IPS-18c (cell line): ENCODE measurements around the gene MCAM.

ENCODE experiments used
- H3K4me3 ChIP-seq: 2 replicates; pipeline ENCODE4 v1.7.0; 2013; ENCODE audit warnings: low read depth, mild to moderate bottlenecking, low read length, moderate library complexity; ENCODE audit not compliant: insufficient read depth
- H3K9me3 ChIP-seq: one replicate; pipeline ENCODE4 v1.6.1; 2013; ENCODE audit warnings: mild to moderate bottlenecking, low read length, moderate library complexity; ENCODE audit not compliant: control insufficient read depth, insufficient read depth

Gene MCAM, protein sequence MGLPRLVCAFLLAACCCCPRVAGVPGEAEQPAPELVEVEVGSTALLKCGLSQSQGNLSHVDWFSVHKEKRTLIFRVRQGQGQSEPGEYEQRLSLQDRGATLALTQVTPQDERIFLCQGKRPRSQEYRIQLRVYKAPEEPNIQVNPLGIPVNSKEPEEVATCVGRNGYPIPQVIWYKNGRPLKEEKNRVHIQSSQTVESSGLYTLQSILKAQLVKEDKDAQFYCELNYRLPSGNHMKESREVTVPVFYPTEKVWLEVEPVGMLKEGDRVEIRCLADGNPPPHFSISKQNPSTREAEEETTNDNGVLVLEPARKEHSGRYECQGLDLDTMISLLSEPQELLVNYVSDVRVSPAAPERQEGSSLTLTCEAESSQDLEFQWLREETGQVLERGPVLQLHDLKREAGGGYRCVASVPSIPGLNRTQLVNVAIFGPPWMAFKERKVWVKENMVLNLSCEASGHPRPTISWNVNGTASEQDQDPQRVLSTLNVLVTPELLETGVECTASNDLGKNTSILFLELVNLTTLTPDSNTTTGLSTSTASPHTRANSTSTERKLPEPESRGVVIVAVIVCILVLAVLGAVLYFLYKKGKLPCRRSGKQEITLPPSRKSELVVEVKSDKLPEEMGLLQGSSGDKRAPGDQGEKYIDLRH

DNA sequence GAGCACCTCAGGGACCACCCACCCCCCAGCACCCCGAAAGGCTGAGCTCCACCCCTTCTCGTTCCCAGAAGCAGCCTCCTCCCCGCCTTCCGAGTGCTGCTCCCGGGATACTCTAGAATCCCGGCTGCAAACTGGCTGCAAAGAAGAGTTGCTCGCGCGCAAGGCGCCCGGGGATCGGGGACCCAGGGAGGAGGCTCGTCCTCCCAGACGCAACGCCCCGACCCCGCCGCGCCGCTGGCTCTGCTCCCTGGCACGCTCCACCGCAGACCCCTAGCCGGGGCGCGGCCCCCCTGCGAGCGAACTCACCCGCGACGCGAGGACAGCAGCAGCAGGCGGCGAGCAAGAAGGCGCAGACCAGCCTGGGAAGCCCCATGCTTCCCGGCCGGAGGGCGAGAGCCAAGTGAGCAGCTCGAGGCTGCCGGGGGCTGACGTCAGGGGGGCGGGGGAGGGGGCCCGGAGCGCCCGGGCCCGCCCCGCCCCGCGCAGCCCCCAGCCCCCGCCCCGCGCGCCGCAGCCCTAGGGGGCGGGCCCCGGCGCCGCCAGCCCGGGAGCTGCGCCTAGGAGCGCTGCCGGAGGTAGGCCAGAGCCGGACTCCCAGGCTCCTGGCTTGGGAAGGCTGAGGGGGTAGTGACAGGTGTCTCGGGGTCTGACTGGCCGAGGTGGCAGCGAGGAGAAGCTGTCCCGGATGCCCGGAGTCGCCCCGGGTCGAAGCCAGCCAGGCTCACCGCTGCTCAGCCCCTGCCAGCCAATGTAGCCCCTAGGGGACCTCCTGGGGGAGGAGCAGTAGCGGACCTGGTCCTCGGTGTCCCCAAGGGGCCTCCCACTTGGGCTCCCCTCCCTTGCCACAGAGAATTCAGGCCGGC lies at the start of gene MCAM:
TSS of gene MCAM (minus strand) at position 402 of the 863 bp plus-strand sequence. CDS start at position 373, 29 bp downstream.
- H3K9me3 ChIP-seq: peaks cover 4% of the 10 kb centered on the region
- H3K4me3 ChIP-seq: peak within 1 kb of the TSS; percentile 77

DNA sequence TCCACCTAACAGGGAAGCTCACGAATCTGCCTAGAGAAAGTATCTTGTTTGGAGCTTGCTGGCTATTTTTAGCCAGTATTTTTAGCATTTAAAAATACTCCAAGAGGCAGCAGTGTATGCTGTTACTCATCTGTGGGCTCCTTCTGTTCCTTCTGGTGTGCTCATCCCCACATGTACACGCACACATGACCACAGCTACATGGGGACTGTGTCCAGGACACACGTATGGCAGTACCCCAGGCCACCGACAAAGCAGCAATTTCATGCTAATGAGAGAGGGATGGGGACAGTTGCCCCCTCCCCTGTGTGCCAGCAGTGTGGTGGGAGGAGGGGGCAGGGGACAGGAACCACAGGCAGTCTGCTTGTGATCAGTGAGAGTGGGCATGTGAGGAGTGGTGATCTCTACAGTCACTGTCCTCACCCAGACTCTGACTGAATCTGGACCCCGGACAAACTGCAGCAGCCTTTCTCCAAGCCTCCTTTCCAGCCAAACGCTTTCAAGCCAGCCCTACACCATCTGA lies 48.2 kb upstream of the MCAM start:
- Histone ChIP-seq H3K9me3 (peaks cover 3% of the 10 kb centered on the region), H3K4me3 (no peak overlapping the region)

DNA sequence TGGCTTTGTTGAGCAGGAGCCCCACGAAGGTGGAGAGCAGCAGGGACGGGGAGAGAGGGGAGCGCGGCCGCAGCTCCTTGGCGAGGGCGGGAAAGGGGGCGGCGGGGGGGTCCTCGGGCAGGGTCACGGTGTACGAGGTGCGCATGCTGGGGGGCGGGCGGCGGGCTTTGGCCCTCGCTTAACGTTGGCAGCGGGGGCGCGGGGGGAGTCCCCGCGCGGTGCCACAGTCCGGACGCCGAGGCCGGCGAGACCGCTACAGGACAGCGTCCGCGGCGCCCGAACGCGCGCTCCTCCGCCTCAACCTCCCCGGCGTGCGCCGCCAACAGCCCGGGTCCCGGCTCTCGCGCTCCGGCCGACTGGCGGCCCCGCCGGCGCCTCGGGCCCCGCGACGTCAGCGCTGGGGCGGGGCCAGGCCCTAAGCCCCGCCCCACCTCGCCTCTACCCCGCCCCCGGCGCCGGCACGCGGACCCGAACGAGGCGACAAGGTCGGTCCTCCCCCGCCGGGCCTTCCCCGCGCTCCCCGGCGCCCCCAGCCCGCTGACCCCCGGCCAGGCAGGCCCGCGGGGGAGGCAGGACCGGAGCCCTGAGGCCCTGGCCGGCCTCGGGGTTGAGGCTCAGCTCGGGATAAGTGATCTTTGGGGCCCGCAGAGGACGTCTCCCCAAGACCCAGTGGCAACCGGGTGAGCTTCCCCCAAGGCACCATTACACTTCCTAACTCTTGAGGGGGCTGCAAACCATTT lies 47.1 kb upstream of the MCAM start:
- Histone ChIP-seq H3K9me3 (peaks cover 3% of the 10 kb centered on the region), H3K4me3 (peak overlapping the region; percentile 38)

DNA sequence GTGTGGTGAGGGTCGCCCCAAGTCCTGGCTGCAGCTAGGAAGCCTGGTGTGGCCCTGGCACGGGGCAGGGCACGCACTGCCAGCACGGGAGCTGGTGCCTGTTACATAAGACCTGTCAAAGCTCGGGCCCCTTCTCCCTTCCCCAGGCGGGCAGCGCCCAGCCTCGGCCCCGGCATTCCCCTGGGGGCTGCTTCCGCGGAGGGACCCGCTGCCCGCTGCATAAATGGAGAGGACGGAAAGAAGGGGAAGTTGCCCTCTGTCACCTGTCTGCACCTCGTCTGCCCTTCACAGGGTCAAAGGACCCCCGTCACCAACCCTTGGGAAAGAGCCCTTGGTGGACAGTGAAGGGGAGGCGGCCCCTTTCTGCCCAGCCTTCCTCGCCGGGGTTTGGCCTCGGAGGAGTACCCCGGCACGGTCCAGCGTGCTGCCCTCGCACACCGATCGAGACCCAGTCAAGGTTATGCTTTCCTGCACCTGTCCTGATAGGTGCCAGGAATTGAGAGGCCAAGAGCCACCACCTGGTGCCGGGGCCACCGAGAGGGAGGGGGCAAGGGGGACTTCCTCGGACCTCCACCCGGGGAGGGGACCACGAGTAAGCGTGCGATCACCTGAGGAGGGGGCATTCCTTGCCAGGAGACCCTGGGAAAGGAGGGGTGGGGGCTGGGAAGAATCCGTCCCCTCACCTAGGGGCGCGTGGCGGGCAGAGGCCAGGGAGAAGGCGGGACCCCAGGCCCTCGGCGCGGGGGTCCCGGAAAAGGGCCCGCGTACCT lies 46.3 kb upstream of the MCAM start:
- peak overlapping the region; percentile 38 for H3K4me3 ChIP-seq

DNA sequence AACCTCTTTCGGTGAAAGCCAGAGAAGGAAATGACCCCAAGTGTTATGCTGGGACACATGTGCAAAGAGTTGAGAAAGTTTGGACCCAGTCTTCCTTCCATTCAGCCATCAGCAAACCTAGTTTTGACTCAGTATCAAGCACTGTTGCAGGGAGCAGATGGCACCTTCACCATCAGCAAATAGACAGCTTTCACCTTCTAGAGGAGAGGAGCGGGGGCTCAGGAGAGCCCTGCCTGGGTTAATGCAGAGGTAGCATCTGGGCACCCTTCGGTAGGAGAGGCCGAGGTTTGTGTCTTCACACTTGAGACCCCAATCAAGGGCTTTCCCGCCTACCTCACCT lies 45.8 kb upstream of the MCAM start:
- Histone ChIP-seq H3K4me3 (no peak overlapping the region), H3K9me3 (peaks cover 3% of the 10 kb centered on the region)

More for the DNA sequence above, 46.3 kb upstream of the MCAM start:
- peaks cover 3% of the 10 kb centered on the region for H3K9me3 ChIP-seq

DNA sequence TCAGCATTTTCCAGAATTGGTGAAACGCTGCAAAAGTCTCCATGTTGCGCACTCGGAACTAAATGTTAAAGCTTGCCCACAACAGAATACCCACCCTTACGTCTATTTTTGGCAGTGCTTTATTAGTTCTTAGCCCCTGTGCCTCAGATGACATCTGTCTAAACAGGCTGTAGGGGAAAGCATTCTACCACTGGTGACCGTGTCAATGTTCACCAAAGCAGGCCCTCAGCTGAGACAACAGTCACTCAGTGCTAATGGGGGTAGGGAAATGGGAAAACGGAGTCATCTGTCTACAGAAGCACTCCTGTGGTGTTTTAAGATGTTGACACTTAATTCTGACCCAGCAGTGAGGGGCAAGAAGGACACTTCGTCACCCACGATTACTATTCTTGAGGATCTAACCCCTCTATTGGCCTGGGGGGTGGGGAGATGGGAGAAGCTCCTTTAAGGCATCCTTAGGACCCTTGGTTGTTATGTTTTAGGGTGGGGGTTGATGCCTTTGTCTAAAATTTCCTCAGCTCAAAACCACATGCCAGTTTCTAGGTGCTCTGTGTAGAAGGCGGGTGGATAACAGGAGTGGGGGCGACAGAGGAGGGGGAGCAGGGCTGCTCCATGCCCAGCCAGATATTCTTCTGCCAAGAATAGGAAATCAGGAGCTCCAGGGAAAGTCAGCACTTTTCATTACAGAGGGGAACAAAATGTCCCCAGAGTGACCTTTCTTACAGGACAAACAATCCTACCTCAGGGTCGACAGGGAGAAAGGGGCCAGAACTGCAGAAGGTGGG lies 45.2 kb upstream of the MCAM start:
- Histone ChIP-seq H3K4me3 (no peak overlapping the region; the same call in 1 of the 2 replicates), H3K9me3 (peaks cover 3% of the 10 kb centered on the region)

DNA sequence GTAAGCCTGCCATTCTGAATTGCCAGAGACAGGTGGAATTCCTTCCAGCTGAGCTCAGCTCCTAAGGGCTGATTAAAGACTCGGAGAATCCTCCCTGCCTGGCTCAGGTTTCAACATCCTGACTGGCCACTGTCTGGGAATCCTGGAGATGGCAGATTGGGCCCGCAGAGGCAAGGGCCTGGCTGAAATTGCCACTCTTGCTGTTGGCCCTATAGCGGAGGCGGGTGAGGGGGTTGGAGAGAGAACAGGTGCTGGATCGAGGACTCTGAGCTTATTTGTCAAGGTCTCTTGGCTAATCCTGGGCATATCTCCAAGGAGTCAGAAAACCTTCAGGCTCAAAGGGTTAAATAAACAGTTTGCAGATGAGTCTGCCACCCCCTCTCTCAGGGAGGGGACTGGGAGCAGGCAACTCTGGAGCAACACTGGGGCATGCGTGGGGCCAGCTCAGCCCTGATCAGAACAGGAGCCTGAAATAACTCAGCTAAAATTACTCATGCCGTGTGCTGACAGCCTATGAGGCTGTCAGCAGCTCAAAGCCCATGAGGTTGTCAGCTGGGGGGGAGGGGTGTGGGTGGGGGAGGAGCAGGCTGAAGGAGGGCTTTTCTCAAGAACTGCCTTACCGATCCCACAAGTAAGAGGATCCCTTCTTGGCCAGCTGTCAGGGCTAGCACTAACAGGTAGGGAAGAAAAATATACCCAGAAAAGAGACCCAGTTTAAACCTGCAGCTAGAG lies 44.3 kb upstream of the MCAM start:
- H3K9me3 ChIP-seq: peaks cover 3% of the 10 kb centered on the region
- peak overlapping the region; percentile 24; the same call in 1 of the 2 replicates for H3K4me3 ChIP-seq

DNA sequence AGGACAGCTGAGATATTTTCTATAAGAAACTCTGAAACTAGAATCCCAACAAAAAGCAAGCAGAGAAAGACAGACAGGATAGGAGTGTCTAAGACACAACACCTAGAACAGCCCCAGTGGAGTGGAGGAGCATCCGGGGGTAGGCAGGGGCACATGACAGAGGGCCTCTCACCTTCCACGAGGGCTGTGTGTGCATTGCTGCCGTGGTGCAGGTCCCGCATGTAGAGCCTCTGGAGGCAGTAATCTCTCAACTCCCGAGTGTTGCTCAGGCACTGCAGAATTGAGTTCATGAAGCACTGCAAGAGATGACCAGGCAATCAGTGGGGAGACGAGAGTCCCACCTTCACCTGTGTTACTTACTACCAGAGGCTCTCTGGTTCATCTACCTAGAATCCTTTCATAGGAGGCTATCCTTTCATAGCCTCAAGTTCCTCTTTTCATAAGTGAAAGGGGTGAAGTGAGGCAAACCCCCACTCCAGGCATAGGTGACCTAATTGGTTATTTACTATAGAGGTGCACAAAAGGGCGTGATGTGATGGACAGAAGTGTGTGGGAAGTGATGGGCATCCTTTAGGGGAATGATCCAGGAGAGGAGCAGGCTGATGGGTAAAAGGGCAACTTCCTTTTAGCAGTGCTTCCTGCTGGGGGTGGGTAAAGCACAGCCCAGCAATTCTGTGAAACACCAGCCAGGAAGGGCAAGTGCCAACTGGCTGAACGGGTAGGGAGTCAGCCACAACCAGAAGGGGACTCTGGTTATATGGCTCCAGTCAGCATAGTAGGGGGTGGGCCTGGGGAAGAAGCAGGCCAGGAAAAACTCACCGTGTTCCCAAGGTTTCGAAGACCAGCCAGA lies 42.7 kb upstream of the MCAM start:
- H3K9me3 ChIP-seq: peaks cover 3% of the 10 kb centered on the region

DNA sequence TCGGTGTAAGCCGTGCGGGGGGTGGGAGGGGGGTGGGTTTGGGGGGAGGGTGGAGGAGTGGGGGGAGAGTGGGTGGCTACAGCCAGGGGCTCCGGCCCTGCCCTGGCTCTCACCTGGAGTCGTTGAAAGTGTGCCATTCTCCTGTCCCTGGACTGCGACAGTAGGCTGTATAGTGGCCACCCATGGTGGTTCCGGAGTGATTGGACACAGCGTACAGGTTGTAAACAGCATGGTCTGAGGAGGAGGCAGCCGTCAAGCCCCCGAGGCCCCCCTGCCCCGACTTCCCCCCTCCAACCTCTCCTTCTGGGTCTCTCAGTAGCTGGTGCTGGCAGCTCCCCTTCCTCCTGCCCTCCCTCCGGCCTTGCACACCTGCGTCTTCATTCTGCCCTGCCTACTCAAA lies 40.1 kb upstream of the MCAM start:
- Histone ChIP-seq H3K9me3 (peaks cover 3% of the 10 kb centered on the region), H3K4me3 (no peak overlapping the region; the same call in 1 of the 2 replicates)

More for the DNA sequence above, 42.7 kb upstream of the MCAM start:
- no peak overlapping the region for H3K4me3 ChIP-seq

DNA sequence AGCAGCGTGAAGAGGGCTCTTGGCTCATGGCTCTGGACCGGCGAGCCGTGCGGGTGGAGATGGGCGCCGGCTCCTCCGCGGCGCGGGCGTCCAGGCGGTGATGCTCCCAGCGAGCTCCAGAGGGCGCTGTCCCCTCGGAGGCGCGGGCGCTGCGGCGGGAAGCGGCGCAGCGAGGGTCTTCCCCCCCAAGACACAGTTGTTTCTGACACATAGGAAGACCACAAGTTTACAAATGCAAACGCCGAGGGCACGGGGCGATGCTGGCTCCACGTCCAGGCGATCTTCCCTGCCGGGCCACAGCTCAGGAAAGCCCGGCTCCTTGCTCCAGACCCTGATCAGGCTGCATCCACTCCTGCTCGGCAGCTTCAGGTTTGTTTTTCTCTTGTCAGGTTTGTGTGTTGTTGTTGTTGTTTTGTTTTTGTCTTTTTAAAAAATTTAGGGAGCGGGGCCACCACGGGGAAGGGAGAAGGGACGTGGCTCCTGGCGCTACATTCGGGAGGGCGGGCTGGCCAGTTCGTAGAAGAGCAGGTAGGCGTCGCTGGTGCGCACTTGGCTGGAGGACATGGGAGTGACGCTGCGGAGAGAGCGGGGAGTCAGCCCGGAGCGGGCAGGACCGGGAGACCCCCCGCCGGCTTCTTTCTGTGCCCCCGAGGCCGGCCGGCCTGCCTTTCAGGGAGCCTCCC lies 39.6 kb upstream of the MCAM start:
- Histone ChIP-seq H3K4me3 (peak overlapping the region; percentile 57), H3K9me3 (no peaks in the 10 kb centered on the region)

DNA sequence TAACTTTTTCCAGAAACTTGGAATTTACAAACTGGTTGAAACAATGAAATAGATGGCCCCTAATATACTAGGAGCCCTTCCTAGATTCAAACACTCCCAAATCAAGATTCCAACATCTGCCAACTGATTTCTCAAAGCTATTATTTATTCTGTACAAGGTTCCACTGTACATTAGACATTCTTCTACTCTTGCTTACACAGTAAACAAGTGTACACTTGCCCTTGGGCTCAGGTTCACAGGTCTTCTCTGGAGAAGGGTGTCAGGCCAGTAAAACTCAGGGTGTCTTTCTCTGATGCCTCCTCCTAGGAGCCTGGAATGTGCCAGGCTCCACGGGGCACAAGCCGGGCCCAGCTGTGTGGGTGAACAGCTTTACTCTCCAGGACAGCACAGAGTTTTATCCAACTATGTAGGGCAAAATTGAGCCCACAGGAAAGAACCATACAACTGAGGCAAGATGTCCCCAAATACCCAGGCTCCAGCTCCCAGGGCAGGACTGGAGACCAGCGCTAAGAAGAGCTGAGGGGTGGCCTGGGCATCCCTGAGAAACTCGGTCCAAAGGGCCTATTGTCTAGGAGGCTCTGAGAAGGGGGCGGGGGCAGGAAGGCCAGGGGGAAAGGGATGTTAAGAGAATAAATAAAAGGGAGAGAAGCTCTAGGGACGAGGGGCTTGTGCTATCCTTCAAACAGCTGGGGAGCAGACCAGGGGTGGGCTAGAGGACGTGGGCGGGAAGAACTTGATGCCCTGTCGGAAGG lies 38.3 kb upstream of the MCAM start:
- Histone ChIP-seq H3K9me3 (no peaks in the 10 kb centered on the region), H3K4me3 (no peak overlapping the region)

DNA sequence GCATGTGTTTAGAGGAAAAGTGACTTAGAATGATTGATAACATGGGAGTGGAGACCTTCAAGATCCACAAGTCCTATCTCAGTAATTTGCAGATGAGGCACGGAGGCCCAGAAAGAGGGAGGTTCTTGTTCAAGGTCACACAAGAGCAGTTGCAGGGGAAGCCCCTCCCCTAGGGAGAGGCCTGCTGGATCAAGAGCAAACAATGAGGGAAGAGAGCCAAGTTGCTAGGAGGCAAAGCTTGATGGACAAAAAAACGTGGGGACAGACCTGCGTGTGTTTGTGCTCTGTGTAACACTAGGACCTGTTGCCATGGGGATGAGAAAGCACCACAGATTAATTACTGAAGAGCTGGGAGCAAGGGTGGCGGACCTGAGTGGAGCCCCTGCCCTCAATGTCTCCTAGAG lies 35.9 kb upstream of the MCAM start:
- no peaks in the 10 kb centered on the region for H3K9me3 ChIP-seq

DNA sequence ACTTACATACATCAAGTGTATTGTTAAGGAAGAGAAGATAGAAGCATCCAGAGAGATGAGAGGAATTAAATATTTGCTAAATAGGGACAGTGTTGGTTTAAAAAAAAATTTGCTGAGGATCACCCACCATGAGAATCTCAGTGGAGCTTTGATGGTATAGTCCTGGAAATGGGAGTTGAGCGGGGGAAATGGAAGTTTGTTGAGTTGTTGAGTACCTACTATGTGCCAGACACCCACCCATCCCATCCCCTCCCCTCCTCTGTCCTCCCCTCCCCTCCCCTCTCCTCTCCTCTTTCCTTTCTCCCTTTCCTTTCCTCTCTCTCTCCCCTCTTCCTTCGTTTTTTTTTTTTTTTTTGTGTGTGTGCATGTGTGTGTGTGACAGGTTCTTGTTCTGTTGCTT lies 34.3 kb upstream of the MCAM start:
- H3K9me3 ChIP-seq: no peaks in the 10 kb centered on the region
- no peak overlapping the region for H3K4me3 ChIP-seq

More for the DNA sequence above, 35.9 kb upstream of the MCAM start:
- no peak overlapping the region for H3K4me3 ChIP-seq
